ENCODE data around the gene PACS1.
A peak's percentile ranks its signal among the peaks of the same experiment; 100 is the strongest.
"Not testable (repeated sequence)": the region's sequence is repeated elsewhere in the genome, so short reads cannot be mapped to it uniquely, and the experiment has no call there.

The PACS1 gene

GRCh38 chr11:66069715-66070603, at the start of gene PACS1:
Gene PACS1, plus strand, starts transcription at chr11:66070272. Its CDS starts 215 bp downstream, at chr11:66070487.
- peak; percentile 70 for DNase-seq

GRCh38 chr11:66020618-66021357, 49.3 kb upstream of the PACS1 start:
- no peak for DNase-seq

GRCh38 chr11:66022401-66023185, 47.5 kb upstream of the PACS1 start:
- DNase-seq = peak; percentile 82

DNA sequence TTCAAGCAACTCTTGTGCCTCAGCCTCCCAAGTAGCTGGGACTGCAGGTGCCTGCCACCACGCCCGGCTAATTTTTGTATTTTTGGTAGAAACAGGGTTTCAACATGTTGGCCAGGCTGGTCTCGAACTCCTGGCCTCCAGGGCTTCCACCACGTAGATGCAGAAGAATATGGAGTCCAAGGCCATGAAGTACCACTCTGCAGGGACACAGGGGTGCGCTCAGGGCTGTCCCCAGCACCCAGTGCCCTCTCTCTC, 47.0 kb upstream of the PACS1 start:
- not testable (repeated sequence) for DNase-seq

- DNase-seq = no peak
These were observed 44.0 kb upstream of the PACS1 start, which contains the start of gene CATSPER1 for GRCh38 chr11:66026017-66026529. Gene CATSPER1, minus strand, starts transcription at chr11:66026479. Its CDS starts 100 bp downstream, at chr11:66026379.

- DNase-seq = no peak
These were observed 36.9 kb upstream of the PACS1 start for GRCh38 chr11:66032957-66033735.

DNA sequence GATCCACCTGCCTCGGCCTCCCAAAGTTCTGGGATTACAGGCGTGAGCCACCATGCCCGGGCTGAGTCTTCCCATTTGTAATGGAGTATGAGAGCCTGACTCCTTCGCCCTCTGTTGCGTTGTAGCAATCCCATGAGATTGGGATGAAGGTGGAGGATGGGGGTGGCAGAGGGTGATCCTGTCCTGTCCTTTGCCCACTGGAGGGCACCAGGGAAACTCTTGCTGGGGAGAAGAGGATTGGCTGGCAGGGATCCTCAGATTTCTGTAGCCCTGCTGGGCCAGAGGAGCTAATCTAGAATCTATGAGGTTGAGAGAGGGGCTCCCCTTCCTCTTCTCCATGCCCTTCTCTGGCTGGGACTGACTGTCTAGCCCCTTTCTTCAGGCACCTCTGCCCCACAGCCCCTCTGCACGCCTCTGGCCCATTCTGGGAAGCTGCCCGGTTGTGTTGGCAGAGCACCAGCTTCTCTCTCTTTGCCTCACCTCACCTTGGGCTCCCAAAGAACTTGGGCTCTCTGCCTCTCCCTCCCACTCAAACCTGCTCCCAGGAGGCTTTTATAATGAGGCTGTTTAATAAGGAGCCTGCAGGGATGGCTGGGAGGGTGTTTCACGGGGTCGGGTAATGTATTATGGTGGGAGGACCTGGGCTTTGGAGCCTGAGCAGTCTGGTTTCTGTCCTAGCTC, 34.3 kb upstream of the PACS1 start:
- DNase-seq = no peak

DNA sequence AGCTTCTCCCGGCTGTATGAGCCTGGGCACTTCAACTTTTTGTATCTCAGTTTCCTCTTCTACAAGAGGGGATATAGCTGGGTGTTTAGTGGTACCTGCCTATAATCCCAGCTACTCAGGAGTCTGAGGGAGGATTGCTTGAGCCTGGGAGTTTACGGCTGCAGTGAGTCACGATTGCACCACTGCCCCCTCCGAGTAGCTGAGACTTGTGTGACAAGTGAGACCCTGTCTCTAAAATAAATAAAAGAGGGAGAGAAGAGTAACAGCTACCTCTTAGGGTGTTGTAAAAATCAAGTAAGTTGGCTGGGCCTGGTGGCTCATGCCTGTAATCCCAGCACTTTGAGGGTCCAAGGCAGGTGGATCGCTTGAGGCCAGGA, 33.8 kb upstream of the PACS1 start:
- no peak for DNase-seq

GRCh38 chr11:66037327-66037726, 32.7 kb upstream of the PACS1 start:
- no peak for DNase-seq

- no peak for DNase-seq
These were observed 30.3 kb upstream of the PACS1 start for GRCh38 chr11:66039765-66040164.

- DNase-seq = no peak
These were observed 27.7 kb upstream of the PACS1 start for GRCh38 chr11:66042227-66042995.

DNA sequence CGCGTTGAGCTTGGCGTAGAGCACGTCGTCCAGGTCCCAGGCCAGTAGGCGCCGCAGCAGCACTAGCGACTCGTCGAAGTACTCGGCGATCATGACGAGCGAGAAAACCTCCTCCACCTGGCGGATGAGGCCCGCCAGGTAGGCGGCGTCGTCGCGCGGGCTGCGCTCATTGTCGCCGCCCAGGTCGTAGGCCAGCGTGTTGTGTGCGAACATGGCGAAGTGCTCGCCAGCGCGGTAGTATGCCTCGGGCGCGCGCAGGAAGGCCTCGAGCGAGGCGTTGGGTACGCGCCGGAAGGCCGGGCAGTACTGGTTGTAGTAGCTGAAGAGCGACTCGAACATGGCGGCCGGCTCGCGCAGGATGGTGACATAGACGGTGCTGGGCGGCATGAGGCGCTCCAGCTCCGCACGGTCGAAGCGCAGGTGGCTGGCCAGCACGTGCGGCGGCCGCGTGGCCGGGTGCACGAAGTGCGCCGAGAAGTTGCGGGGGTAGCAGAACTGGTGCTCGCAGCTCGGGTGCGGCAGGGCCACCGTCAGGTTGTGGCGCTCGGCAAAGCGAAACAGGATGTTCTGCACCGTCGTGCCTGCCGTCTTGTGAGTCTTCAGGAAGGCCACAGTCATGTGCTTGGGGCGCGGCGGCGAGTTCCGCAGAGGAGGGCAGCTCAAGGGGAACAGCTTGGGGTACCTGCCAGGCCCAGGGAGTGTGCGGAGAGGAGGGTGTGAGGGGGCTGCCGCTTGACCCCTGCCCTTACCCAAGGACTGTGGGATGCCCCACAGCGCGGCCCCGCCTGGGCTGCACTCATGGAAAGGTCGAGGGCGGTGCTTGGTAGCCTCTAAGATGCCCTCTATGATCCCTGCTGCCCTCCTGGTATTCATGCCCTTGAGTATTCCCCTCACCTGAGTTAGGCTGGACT, 26.8 kb upstream of the PACS1 start:
- no peak for DNase-seq

DNA sequence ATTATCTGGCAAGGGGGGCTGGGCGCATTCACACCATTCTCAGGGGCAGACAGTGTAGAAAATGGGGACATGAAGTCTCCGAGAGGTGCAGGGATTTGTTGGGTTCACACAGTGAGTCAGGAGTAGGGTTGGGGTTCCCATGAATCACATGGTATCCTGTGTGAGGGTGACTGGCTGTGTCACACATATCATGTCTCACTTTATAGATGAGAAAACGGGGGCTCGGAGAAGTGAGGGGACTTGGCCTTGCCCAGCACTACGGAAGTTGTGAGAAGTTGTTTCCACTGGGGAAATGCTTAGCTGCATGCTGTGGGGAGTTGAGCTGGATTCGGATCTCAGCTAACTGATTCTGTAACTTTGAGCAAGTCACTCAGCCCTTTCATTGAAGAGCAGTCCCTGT, 25.3 kb upstream of the PACS1 start:
- DNase-seq = no peak

DNA sequence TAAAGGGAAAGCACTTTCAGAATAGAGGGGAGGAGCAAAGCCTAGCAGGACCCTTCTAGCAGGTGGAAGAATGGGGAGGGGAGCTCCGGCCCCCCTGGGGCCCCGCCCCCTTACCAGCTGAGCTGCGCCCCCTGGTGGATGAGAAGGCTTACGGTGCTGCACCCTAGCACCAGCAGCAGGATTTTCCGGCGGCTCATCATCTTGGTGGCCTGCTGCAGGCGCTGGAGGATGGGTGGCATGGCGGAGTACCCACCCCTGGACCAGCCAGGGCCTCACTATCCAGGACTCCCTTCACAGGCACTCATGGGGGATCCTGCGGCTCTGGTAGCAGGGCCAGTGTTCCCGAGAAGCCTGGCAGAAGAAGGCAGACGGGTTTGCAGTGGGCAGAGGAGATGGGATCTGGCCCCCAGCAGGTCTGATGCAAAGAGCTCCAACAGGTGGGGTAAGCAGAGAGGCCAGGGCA, 24.9 kb upstream of the PACS1 start:
- DNase-seq = peak; percentile 79

DNA sequence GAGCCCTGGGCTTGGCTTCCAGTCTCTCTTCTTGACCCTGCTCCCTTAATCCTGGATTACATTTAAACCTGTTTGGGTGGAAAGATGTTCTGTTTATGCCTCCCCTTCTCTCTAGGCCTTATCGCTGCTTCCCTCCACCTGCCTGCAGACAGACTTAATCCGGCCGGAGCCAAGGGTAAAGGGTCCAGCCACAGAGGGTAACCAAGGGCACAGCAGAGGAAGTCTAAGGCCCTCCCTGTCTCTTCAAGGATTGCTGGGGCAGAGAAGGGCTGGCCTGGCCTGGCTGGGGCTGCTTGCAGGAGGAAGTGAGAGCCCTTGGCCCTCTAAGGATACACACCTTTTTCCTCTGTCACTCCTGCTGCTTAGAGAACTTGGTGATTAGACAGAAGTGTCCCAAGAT, 23.2 kb upstream of the PACS1 start:
- DNase-seq = no peak

GRCh38 chr11:66047541-66048365, 22.3 kb upstream of the PACS1 start:
- no peak for DNase-seq

- no peak for DNase-seq
These were observed 21.3 kb upstream of the PACS1 start, which contains the start of gene GAL3ST3 for GRCh38 chr11:66048547-66049323. Gene GAL3ST3, minus strand, starts transcription at chr11:66049161. Its CDS starts 3,746 bp downstream, at chr11:66045415.
